ENCODE results near the gene P4HB.
A peak's percentile ranks its signal among the peaks of the same experiment; 100 is the strongest.

Gene P4HB

GRCh38 chr17:81895400-81895799, 35.1 kb upstream of the P4HB start:
- DNase-seq = no peak

GRCh38 chr17:81891303-81891552, 30.9 kb upstream of the P4HB start:
- DNase-seq = no peak

- DNase-seq = no peak
These were observed 30.3 kb upstream of the P4HB start for GRCh38 chr17:81890447-81891302.

GRCh38 chr17:81889602-81890001, 29.3 kb upstream of the P4HB start:
- no peak for DNase-seq

GRCh38 chr17:81888988-81889595, 28.8 kb upstream of the P4HB start:
- no peak for DNase-seq

GRCh38 chr17:81888105-81888987, 28.0 kb upstream of the P4HB start:
- DNase-seq = no peak

- DNase-seq = no peak
These were observed 25.7 kb upstream of the P4HB start for GRCh38 chr17:81885869-81886548.

- no peak for DNase-seq
These were observed 25.1 kb upstream of the P4HB start for GRCh38 chr17:81885454-81885853.

GRCh38 chr17:81884968-81885367, 24.6 kb upstream of the P4HB start:
- DNase-seq = no peak

GRCh38 chr17:81884520-81884919, 24.2 kb upstream of the P4HB start:
- DNase-seq = no peak

- no peak for DNase-seq
These were observed 18.8 kb upstream of the P4HB start for GRCh38 chr17:81879121-81879520.

- DNase-seq = no peak
These were observed 18.0 kb upstream of the P4HB start for GRCh38 chr17:81878294-81878693.

- DNase-seq = no peak
These were observed 17.2 kb upstream of the P4HB start for GRCh38 chr17:81877569-81877968.

GRCh38 chr17:81871387-81872230, 11.3 kb upstream of the P4HB start:
- peak; percentile 90 for DNase-seq

GRCh38 chr17:81870981-81871386, 10.6 kb upstream of the P4HB start, which contains the start of gene ARHGDIA:
ARHGDIA (minus strand) TSS chr17:81871337; CDS start chr17:81869930, 1,407 bp downstream.
- DNase-seq = no peak

- DNase-seq = peak; percentile 56
These were observed 10.0 kb upstream of the P4HB start for GRCh38 chr17:81870131-81870980.

- DNase-seq = peak; percentile 83
These were observed 9.1 kb upstream of the P4HB start for GRCh38 chr17:81869221-81870130.

- DNase-seq = no peak
These were observed 8.4 kb upstream of the P4HB start for GRCh38 chr17:81868674-81869220.

GRCh38 chr17:81867991-81868673, 7.8 kb upstream of the P4HB start:
- DNase-seq = no peak
